Renal cortex interstitium (tissue), 11 donors: ENCODE data around the gene TMEM106C. TPM values are rescaled to one million over a fixed set of nuclear protein-coding genes. Genes with fewer than 3 reads are reported as not detected.

Experiments
- DNase-seq, 11 donors: peaks; one replicate each; pipeline ENCODE4 v3.0.0-alpha.2; 2013; ENCODE audit warnings: low read depth in 9 of 11, low spot score in 4 of 11; ENCODE audit errors: extremely low read depth in 1 of 11
- polyA plus RNA-seq, 3 donors: library from polyadenylated mRNA; unstranded; fragments of 120-200 nt; gene quantifications; one replicate each; pipeline ENCODE4 v1.2.1, GENCODE V29; 2013; ENCODE audit not compliant: insufficient read length in 3 of 3

The TMEM106C gene
- polyA plus RNA-seq, 3 donors, result 122 to 132 (median 128) TPM

GRCh38 chr12:47985596-47986290 is 22.3 kb downstream of the TMEM106C start:
- DNase-seq, result no peak

GRCh38 chr12:47986291-47986660 is 22.9 kb downstream of the TMEM106C start:
- DNase-seq, result no peak

- DNase-seq, result no peak
Measured at GRCh38 chr12:47986832-47987231, 23.4 kb downstream of the TMEM106C start.

GRCh38 chr12:47987411-47988072 is 24.1 kb downstream of the TMEM106C start:
- DNase-seq, result no peak

GRCh38 chr12:47988073-47989022 is 25.0 kb downstream of the TMEM106C start:
- peak in 4 of 11 donors; percentile 58 to 80 (median 74) for DNase-seq

GRCh38 chr12:47989023-47989417 is 25.6 kb downstream of the TMEM106C start:
- DNase-seq, result no peak

GRCh38 chr12:47989666-47990065 is 26.3 kb downstream of the TMEM106C start:
- no peak for DNase-seq

GRCh38 chr12:47990351-47991105 is 27.1 kb downstream of the TMEM106C start:
- peak in 2 of 11 donors; percentile 28 for DNase-seq

- peak in 2 of 11 donors; percentile 18 to 41 for DNase-seq
Measured at GRCh38 chr12:47991106-47992061, 28.0 kb downstream of the TMEM106C start.

GRCh38 chr12:47992776-47993175 is 29.4 kb downstream of the TMEM106C start:
- no peak for DNase-seq

- DNase-seq, result no peak
Measured at GRCh38 chr12:47993491-47993890, 30.1 kb downstream of the TMEM106C start.

GRCh38 chr12:47995981-47996401 is 32.6 kb downstream of the TMEM106C start:
- DNase-seq, result peak in 4 of 11 donors; percentile 24 to 61 (median 48)

- no peak for DNase-seq
Measured at GRCh38 chr12:47997321-47997720, 33.9 kb downstream of the TMEM106C start.

- no peak for DNase-seq
Measured at GRCh38 chr12:47999816-48000215, 36.4 kb downstream of the TMEM106C start.

GRCh38 chr12:48000878-48001504 is 37.6 kb downstream of the TMEM106C start:
- DNase-seq, result peak in 2 of 11 donors; percentile 21 to 56

GRCh38 chr12:48001505-48002413 is 38.4 kb downstream of the TMEM106C start:
- peak in 2 of 11 donors; percentile 57 to 67 for DNase-seq
